ENCODE results near the gene TMEM185A.

GRCh38 chrX:149638860-149639259 is 7.3 kb upstream of the TMEM185A start:
- TF ChIP-seq CTCF (IDR thresholded peaks at IDR 0.05; ENCODE audit: poor library complexity, severe bottlenecking), result no peak
- TF ChIP-seq, protein P1, sequence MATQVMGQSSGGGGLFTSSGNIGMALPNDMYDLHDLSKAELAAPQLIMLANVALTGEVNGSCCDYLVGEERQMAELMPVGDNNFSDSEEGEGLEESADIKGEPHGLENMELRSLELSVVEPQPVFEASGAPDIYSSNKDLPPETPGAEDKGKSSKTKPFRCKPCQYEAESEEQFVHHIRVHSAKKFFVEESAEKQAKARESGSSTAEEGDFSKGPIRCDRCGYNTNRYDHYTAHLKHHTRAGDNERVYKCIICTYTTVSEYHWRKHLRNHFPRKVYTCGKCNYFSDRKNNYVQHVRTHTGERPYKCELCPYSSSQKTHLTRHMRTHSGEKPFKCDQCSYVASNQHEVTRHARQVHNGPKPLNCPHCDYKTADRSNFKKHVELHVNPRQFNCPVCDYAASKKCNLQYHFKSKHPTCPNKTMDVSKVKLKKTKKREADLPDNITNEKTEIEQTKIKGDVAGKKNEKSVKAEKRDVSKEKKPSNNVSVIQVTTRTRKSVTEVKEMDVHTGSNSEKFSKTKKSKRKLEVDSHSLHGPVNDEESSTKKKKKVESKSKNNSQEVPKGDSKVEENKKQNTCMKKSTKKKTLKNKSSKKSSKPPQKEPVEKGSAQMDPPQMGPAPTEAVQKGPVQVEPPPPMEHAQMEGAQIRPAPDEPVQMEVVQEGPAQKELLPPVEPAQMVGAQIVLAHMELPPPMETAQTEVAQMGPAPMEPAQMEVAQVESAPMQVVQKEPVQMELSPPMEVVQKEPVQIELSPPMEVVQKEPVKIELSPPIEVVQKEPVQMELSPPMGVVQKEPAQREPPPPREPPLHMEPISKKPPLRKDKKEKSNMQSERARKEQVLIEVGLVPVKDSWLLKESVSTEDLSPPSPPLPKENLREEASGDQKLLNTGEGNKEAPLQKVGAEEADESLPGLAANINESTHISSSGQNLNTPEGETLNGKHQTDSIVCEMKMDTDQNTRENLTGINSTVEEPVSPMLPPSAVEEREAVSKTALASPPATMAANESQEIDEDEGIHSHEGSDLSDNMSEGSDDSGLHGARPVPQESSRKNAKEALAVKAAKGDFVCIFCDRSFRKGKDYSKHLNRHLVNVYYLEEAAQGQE (IDR thresholded peaks at IDR 0.05; ENCODE audit: borderline replicate concordance), result no peak
- no peak for TF ChIP-seq TAF1 (IDR thresholded peaks at IDR 0.05; ENCODE audit: low read depth)
- no peak for TF ChIP-seq RAD21 (conservative IDR thresholded peaks at IDR 0.05)
- no peak for TF ChIP-seq EP300 (conservative IDR thresholded peaks at IDR 0.05; ENCODE audit: poor library complexity, severe bottlenecking)
- TF ChIP-seq SMC3 (conservative IDR thresholded peaks at IDR 0.05; ENCODE audit: poor library complexity), result no peak
- no peak for TF ChIP-seq MXI1 (conservative IDR thresholded peaks at IDR 0.05; ENCODE audit: poor library complexity, severe bottlenecking)
- TF ChIP-seq EZH2 (IDR thresholded peaks at IDR 0.05; ENCODE audit: borderline replicate concordance, insufficient read depth, low read length, poor library complexity, severe bottlenecking), result no peak
- no peak for TF ChIP-seq POLR2AphosphoS5 (IDR thresholded peaks at IDR 0.05)

Data from neural cell (in vitro differentiated cells).